Effector memory CD8-positive, alpha-beta T cell (primary cell): Measurements from ENCODE around the gene FAM163B.

Experiments
- ATAC-seq: fragments of 150-1000 bp; cut with Tn5 transposase; replicated peaks from 2 replicates; pipeline ENCODE4 v1.10.0; 2021; ENCODE audit warnings: mild to moderate bottlenecking, moderate library complexity
- DNase-seq, 3 experiments: peaks; one replicate each; pipeline ENCODE4 v3.0.0; 2021
- H3K27ac Mint-ChIP-seq, 2 donors: one replicate each; pipeline ENCODE4 v1.8.0; 2022; ENCODE audit warnings: mild to moderate bottlenecking in 2 of 2, mixed read lengths in 2 of 2, moderate library complexity in 2 of 2
- H3K27me3 Mint-ChIP-seq, 2 donors: one replicate each; pipeline ENCODE4 v1.8.0; 2022; ENCODE audit warnings: mixed read lengths in 2 of 2
- H3K36me3 Mint-ChIP-seq: one replicate; pipeline ENCODE4 v1.8.0; 2022; ENCODE audit warnings: mild to moderate bottlenecking, moderate library complexity, mixed read lengths; ENCODE audit not compliant: insufficient read depth
- H3K4me1 Mint-ChIP-seq, 2 donors: one replicate each; pipeline ENCODE4 v1.8.0; 2022; ENCODE audit warnings: low read depth in 2 of 2, mixed read lengths in 2 of 2
- H3K4me3 Mint-ChIP-seq, 2 donors: one replicate each; pipeline ENCODE4 v1.8.0; 2022; ENCODE audit warnings: mild to moderate bottlenecking in 2 of 2, mixed read lengths in 2 of 2, moderate library complexity in 2 of 2
- H3K9me3 Mint-ChIP-seq, 2 donors: one replicate each; pipeline ENCODE4 v1.8.0; 2022; ENCODE audit warnings: mixed read lengths in 2 of 2

The FAM163B gene

DNA sequence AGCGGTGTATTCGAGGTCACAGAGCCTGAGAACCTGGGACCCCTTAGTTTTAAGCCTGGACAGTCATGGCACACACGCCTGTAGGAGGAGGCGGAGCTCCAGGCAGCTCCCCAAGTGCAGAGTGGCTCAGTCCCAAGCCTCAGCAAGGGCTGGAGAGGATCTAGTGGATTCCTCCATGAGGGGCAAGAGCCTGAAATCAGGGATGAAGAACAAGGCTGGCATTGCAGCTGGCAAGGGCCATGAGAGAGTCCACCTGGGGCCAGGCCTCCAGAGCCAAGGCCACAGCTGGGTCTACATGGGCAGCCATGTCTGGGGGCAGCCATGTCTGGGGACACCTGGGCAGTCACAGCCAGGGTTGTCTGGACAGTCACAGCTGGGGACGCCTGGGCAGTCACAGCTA, 52.8 kb downstream of the FAM163B start:
- Mint-ChIP-seq H3K36me3 (no peaks in the 10 kb centered on the region), H3K9me3 (no peaks in the 10 kb centered on the region), H3K4me3 (no peak overlapping the region), H3K27ac (no peak overlapping the region), H3K27me3 (peaks cover 27 to 65% of the 10 kb centered on the region in 2 donors), H3K4me1 (peaks cover 5% of the 10 kb centered on the region in 2 donors)
- ATAC-seq (no peak), DNase-seq (no peak)

DNA sequence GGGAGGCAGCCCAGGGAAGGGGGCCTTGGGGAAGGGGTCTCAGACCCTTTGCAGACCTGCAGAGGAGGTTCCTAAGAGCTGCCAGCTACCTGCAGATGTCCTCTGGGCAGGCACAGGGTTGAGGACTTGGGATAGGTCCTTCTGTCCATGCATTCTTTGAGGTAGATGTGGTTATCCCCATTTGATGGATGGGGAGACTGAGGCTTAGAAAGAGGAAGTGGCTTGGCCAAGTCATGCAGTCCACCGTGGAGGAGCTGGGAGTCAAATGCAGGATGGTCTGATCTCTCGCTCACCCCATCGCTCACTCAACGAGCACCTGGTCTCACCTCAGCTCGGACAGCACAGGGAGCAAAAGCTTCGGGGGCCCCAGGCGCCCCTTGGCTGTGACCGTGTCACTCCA, 54.5 kb downstream of the FAM163B start:
- H3K27me3 Mint-ChIP-seq, result peaks cover 37 to 76% of the 10 kb centered on the region in 2 donors
- no peak overlapping the region for H3K27ac Mint-ChIP-seq
- DNase-seq, result no peak

DNA sequence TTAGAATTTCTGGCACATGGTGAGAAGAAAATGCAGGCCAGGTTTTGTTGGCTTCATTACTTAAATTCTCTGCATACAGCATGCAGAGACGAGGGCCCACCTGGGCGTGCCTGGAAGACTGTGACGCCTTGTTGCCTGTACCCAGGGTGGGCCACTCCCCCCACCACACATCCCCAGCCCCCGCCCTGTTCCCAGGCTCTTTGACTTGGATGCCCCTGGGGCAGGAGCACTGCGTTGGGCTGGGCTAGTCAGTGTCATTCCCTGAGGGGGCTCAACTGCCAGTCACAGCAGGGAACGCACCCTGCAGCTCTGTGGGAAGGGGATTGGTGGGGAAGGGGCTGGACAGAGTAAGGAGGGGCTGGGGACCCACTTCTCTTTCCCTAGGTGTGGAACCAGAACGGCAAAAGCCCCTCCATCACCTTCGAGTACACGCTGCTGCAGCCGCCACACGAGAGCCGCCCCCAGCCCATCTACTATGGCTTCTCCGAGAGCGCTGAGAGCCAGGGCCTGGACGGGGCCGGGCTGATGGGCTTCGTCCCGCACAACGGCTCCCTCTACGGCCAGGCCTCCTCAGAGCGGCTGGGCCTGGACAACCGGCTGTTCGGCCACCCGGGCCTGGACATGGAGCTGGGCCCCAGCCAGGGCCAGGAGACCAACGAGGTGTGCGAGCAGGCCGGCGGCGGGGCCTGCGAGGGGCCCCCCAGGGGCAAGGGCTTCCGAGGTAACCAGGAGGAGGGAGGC, 55.0 kb downstream of the FAM163B start:
- Mint-ChIP-seq H3K27me3 (peaks cover 38 to 75% of the 10 kb centered on the region in 2 donors), H3K4me1 (peaks cover 5% of the 10 kb centered on the region in 2 donors), H3K36me3 (no peaks in the 10 kb centered on the region), H3K9me3 (no peaks in the 10 kb centered on the region), H3K27ac (no peak overlapping the region), H3K4me3 (no peak overlapping the region)
- DNase-seq (no peak), ATAC-seq (no peak)

More for the DNA sequence above, 54.5 kb downstream of the FAM163B start:
- Mint-ChIP-seq H3K9me3 (no peaks in the 10 kb centered on the region), H3K36me3 (no peaks in the 10 kb centered on the region), H3K4me1 (peaks cover 5% of the 10 kb centered on the region in 2 donors), H3K4me3 (no peak overlapping the region)
- no peak for ATAC-seq

DNA sequence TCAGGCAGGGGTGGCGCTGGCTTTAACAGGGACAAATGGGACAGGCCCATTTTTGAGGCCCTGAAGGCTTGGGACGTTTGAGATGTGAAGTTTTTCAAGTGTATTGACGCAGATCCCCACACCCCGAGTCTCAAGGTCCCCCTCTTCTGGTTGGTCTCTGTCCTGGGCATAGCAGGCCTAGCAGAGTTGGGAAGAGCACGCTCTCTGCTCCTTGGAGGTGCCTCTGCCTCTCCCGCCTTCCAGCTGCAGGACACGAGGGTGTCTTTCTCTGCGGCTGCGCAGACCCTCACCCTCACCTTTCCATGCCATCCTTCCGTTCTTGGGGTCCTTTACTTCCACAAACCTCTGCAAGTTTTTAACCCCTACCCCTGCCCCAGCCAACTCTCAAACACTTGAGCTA, 56.1 kb downstream of the FAM163B start:
- peaks cover 28 to 70% of the 10 kb centered on the region in 2 donors for H3K27me3 Mint-ChIP-seq
- H3K36me3 Mint-ChIP-seq, result no peaks in the 10 kb centered on the region
- no peak for DNase-seq
- ATAC-seq, result no peak
- no peak overlapping the region for H3K27ac Mint-ChIP-seq
- H3K9me3 Mint-ChIP-seq, result no peaks in the 10 kb centered on the region
- H3K4me3 Mint-ChIP-seq, result no peak overlapping the region
- peaks cover 4 to 5% of the 10 kb centered on the region in 2 donors for H3K4me1 Mint-ChIP-seq

DNA sequence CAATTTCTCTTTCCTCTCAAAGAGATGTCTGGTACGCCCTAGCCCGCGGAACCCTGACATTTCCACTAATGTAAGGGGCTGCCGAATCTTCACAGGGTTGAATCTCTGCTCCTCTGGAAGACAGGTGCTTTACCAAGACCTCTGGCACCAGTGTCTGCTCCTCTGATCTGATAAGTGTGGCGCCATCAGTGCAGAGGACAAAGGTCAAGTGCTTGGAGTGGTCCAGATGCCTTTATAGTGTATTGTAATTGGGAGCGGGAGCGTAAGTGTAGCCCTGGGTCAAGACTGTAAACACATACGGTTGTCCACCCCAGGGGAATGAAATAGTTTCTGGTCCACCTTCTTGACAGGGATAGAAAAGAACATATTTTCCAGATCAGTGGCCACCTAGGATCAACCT, 57.0 kb downstream of the FAM163B start:
- ATAC-seq, result no peak
- Mint-ChIP-seq H3K27ac (no peak overlapping the region), H3K27me3 (peaks cover 23 to 67% of the 10 kb centered on the region in 2 donors), H3K4me3 (no peak overlapping the region), H3K9me3 (no peaks in the 10 kb centered on the region), H3K36me3 (no peaks in the 10 kb centered on the region), H3K4me1 (no peaks in the 10 kb centered on the region)
- DNase-seq, result no peak

DNA sequence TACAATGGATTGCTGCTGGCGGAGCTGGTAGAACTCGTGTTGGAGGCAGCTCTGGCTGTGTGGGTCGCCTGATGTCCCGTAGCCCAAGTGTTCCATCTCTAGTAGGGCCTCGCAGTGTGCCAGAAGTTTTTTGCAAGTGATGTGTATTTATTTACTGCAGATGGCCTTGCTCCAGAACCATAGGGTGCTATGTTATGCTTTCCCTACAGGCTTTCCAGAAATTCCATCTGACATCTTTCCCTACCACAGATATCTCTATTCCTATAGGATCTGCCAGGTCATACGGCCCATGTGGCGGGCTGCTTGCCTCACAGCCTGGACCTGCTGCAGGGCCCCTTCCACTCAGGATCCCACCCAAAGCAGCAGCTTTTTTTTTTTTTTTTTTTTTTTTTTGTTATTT, 57.7 kb downstream of the FAM163B start:
- ATAC-seq (no peak), DNase-seq (no peak)
- Mint-ChIP-seq H3K27me3 (peaks cover 24 to 65% of the 10 kb centered on the region in 2 donors), H3K4me1 (no peaks in the 10 kb centered on the region), H3K27ac (no peak overlapping the region), H3K9me3 (no peaks in the 10 kb centered on the region), H3K4me3 (no peak overlapping the region), H3K36me3 (no peaks in the 10 kb centered on the region)

DNA sequence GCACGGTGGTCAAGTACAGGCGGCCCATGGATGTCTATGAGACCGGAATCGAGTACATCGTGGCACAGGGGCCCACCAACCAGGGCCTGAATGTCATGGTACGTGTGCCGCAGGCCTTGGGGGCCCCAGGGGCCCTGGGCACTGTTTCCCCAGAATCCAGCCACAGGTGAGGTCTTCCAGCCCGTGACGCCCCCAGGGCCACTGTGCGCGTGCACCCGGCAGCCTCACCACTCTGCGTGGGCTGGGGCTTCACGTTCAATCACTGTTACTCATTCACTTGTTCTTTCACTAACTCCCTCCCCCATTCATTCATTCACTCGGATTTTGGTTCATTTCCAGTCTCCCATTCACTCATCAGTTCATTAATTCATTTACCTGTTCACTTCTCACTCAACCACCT, 62.1 kb downstream of the FAM163B start:
- Mint-ChIP-seq H3K4me1 (no peaks in the 10 kb centered on the region), H3K36me3 (no peaks in the 10 kb centered on the region), H3K9me3 (no peaks in the 10 kb centered on the region), H3K27ac (no peak overlapping the region), H3K27me3 (peaks cover 26 to 46% of the 10 kb centered on the region in 2 donors), H3K4me3 (no peak overlapping the region)
- DNase-seq, result no peak
- no peak for ATAC-seq

DNA sequence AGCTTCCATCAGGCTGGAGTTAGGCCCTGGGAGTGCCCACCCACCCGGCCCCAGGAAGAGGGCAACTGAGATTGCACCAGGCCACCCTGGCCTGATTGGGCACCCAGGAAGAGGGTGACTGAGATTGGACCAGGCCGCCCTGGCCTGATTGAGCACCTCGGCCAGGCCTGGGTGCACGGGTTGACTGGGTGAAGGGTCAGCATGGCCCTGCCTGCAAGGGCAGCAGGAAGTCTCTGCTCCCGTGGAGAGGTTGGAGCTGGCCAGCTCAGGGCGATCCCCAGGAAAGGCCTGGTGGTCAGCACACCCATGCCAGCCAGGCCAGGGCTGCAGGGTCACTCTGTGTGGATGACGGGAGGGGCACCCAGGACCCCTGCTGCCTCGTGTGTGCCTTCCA, 62.9 kb downstream of the FAM163B start:
- H3K27ac Mint-ChIP-seq, result no peak overlapping the region
- DNase-seq (no peak), ATAC-seq (no peak)
- no peak overlapping the region for H3K4me3 Mint-ChIP-seq
- peaks cover 23 to 41% of the 10 kb centered on the region in 2 donors for H3K27me3 Mint-ChIP-seq
- H3K9me3 Mint-ChIP-seq, result no peaks in the 10 kb centered on the region
- no peaks in the 10 kb centered on the region for H3K36me3 Mint-ChIP-seq
- H3K4me1 Mint-ChIP-seq, result no peaks in the 10 kb centered on the region

DNA sequence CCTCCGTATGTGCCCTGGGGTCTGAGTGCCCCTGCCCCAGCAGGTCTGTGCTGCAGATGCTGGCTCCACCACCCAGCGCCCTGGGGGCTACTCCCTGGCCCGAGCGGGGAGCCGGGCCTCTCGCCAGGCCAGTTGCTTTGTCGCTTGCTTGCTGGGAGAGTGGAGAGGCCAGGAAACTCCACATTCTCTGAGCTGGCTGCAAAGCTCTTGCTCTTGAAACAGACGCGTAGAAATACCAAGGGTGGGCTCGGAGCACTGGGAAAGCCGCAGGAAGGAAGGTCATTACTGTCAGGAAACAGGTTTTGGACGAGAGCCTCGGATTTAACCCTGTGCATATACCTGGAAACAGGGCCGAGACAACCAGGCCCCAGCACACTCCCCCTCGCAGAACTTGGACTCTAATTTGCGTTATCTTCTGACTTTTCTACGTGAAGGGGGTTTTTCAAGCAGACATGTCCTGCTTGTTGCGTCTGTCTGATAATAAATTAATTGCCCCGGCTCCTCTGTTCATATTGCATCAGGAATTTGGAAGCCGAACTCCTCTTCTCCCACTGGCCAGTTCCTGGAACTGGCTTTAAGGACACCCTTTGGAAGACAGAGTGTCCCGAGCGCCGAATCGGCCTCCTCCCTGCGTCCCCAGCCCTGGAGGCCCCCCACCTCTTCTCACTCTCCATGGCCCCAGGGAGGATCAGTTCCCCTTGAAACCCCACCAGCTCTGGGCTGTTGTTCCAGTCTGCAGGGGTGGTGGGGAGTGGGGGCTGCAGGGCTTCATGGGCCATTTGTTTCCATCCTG, 63.5 kb downstream of the FAM163B start:
- Mint-ChIP-seq H3K36me3 (no peaks in the 10 kb centered on the region), H3K4me3 (no peak overlapping the region), H3K27ac (no peak overlapping the region), H3K4me1 (no peaks in the 10 kb centered on the region), H3K27me3 (peaks cover 18 to 37% of the 10 kb centered on the region in 2 donors), H3K9me3 (no peaks in the 10 kb centered on the region)
- no peak for ATAC-seq
- DNase-seq, result no peak

DNA sequence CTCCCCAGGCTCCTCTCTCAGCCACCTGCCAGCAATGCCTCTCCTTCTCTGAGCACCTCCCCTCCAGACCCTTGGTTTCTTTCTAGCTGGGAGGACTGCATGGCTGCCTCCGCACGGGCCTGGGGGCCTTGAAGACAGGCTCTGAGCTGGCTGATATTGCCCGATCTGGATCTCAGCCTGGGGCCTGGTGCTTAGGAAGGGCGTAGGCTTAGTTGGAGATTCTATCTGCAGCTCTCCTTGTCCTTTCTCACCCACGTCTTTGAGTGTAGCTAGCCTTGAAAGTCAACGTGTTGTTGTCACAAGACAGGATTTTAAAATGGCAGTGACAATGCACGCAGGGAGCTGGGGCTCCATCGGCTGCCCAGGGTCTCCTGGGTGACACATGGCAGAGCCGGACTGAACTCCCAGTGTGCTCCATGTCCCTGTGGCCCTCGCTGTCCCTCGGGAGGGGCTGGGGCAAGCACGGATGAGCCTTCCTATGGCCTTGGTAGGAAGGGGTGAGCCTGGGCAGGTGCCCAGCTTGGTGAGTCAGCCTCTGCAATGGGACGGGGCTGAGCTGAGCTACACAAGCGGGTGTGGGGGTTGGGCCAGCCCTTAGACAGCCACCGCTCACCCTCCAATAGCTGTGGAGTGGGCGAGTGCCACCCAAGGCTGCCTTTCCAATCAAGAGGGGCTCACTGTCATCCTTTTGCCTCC, 65.3 kb downstream of the FAM163B start:
- H3K27ac Mint-ChIP-seq, result no peak overlapping the region
- H3K27me3 Mint-ChIP-seq, result peaks cover 31 to 43% of the 10 kb centered on the region in 2 donors
- peaks cover 0 to 4% of the 10 kb centered on the region in 2 donors for H3K4me1 Mint-ChIP-seq
- ATAC-seq, result no peak
- no peak for DNase-seq
- H3K36me3 Mint-ChIP-seq, result no peaks in the 10 kb centered on the region
- no peaks in the 10 kb centered on the region for H3K9me3 Mint-ChIP-seq
- no peak overlapping the region for H3K4me3 Mint-ChIP-seq

DNA sequence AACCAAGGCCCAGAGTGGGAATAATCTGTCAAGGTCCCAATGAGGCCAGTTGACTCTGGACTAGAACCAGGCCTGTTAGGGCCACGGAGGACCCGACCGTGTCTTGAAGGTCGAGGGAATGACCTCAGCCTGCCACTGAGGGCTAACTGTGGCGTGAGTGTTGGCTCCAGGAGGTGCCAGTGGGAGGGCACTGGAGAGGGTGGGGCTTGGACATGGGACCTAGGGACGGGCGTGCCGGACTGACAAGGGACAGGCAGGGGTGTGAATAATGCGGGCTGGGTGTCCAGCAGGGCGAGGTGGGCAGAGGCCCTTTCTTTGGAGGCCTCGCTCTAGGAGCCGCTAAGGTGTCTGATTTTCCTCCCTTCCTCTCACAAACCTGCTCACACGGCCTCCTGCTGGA, 67.2 kb downstream of the FAM163B start:
- Mint-ChIP-seq H3K27me3 (peaks cover 27 to 41% of the 10 kb centered on the region in 2 donors), H3K9me3 (no peaks in the 10 kb centered on the region), H3K4me3 (no peak overlapping the region), H3K36me3 (no peaks in the 10 kb centered on the region), H3K27ac (no peak overlapping the region), H3K4me1 (peaks cover 0 to 5% of the 10 kb centered on the region in 2 donors)
- ATAC-seq (no peak), DNase-seq (no peak)

DNA sequence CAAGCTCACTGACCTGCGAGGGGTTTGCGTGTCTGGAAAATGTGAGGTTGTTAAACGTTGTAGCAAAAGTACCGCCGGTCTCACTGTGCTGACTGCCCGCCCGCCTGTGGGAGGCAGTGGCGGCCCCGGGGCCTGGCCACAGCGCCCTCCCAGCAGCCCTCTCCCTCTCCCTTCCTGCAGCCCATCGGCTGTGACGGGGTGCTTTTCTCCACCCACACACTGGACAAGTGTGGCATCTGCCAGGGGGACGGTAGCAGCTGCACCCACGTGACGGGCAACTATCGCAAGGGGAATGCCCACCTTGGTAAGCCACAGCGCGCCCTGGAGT, 68.5 kb downstream of the FAM163B start:
- H3K4me3 Mint-ChIP-seq, result no peak overlapping the region
- H3K27ac Mint-ChIP-seq, result no peak overlapping the region
- ATAC-seq (no peak), DNase-seq (no peak)
- no peaks in the 10 kb centered on the region for H3K9me3 Mint-ChIP-seq
- H3K4me1 Mint-ChIP-seq, result peaks cover 0 to 5% of the 10 kb centered on the region in 2 donors
- no peaks in the 10 kb centered on the region for H3K36me3 Mint-ChIP-seq
- H3K27me3 Mint-ChIP-seq, result peaks cover 26 to 49% of the 10 kb centered on the region in 2 donors

DNA sequence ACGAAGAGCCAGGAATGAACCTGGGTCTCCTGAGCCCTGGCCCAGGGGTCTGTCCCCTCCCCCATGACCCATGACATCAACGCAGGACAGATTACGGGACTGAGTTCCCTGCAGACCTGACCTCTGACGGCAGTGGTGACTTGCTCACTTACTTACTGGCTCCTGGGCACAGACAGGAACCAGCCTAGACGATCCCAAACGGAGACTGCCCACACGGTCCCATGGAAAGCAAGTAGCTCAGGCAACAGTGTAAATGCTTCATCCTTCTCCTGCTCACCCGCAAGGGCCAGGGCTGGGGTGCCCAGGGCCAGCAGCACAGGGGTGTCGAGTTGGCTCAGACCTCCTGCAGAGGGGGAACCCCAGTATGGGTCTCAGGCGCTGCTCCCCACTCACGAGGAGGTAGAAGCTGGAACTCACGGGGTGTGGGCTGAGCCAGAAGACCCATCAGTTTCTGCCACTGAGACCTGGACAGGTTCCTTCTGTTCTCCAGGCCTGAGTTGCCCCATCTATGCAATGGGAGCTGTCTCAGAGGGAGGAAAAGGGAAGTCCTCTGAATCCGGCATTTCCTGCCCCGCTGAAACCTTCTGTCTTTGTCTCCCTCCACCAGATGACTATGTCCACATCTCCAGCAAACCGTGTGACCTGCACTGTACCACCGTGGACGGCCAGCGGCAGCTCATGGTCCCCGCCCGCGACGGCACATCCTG, 69.0 kb downstream of the FAM163B start:
- ATAC-seq (no peak), DNase-seq (no peak)
- H3K27me3 Mint-ChIP-seq, result peaks cover 31 to 54% of the 10 kb centered on the region in 2 donors
- H3K27ac Mint-ChIP-seq, result no peak overlapping the region
- no peak overlapping the region for H3K4me3 Mint-ChIP-seq
- peaks cover 0 to 5% of the 10 kb centered on the region in 2 donors for H3K4me1 Mint-ChIP-seq
- H3K36me3 Mint-ChIP-seq, result no peaks in the 10 kb centered on the region
- H3K9me3 Mint-ChIP-seq, result no peaks in the 10 kb centered on the region
